ENCODE data around the gene CRELD1.
"Not testable (repeated sequence)": the region's sequence is repeated elsewhere in the genome, so short reads cannot be mapped to it uniquely, and the experiment has no call there.

- not testable (repeated sequence) for TF ChIP-seq CTCF (IDR thresholded peaks at IDR 0.05; ENCODE audit: low read depth, low read length); EZH2phosphoT487 (IDR thresholded peaks at IDR 0.05; ENCODE audit: low read depth)
These were observed 37.9 kb upstream of the CRELD1 start for GRCh38 chr3:9895715-9896114.

Data from OCI-LY3 (cell line).